ENCODE measurements around the gene TUBB6. TPM values are rescaled to one million over a fixed set of nuclear protein-coding genes. Genes with fewer than 3 reads are reported as not detected.

TUBB6 gene
- total RNA-seq, 1 donor from 2014 or later = 35.6 TPM

DNA sequence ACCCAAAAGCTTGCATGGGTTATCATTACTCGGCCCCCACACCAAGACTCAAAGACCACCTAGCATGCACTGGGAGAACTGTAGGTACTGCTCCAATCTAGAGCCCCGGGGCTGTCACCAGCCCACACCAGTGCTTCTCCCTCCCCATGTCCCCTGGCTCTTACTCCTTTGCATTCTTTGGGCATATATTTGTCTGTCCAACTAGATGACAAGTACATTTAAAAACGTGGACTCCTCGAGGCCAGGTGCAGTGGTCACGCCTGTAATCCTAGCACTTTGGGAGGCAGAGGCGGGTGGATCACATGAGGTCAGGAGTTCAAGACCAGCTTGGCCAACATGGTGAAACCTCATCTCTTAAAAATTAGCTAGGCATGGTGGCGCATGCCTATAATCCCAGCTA is 61.2 kb downstream of the TUBB6 start:
- H3K4me1 Mint-ChIP-seq (ENCODE audit: low read depth, unreplicated experiment) = peaks cover 17% of the 10 kb centered on the region

DNA sequence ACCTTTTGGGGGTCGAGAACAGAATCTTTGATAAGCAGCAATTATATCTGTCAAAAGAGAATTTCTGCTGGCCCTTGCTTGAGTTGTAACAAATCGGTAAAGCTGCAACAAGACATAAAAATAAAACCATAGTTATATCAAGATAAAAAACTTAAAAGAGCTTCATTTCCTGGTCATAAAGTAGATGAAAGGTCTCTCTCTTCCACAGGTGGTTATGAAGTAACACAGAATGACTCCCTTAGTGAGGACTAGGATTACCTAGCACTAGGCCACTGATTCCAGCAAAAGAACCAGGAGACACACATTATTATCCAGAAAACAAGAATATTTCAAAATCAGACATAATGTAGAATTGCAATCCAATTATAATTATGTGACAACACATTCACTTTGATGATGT is 63.5 kb downstream of the TUBB6 start:
- Mint-ChIP-seq H3K27me3 (ENCODE audit: unreplicated experiment) (peaks cover 4% of the 10 kb centered on the region), H3K27ac (ENCODE audit: unreplicated experiment) (no peak overlapping the region), H3K9me3 (ENCODE audit: unreplicated experiment) (peaks cover 9% of the 10 kb centered on the region), H3K4me1 (ENCODE audit: low read depth, unreplicated experiment) (peaks cover 21% of the 10 kb centered on the region), H3K4me3 (ENCODE audit: unreplicated experiment) (no peak overlapping the region), H3K36me3 (ENCODE audit: unreplicated experiment) (no peaks in the 10 kb centered on the region)
- no peak for DNase-seq
- no peak for TF ChIP-seq CTCF (IDR thresholded peaks at IDR 0.05; ENCODE audit: partially characterized antibody, unreplicated experiment)

More for the DNA sequence above, 61.2 kb downstream of the TUBB6 start:
- no peak for TF ChIP-seq CTCF (IDR thresholded peaks at IDR 0.05; ENCODE audit: partially characterized antibody, unreplicated experiment)
- no peak overlapping the region for H3K27ac Mint-ChIP-seq (ENCODE audit: unreplicated experiment)
- DNase-seq = no peak
- no peak overlapping the region for H3K4me3 Mint-ChIP-seq (ENCODE audit: unreplicated experiment)
- peaks cover 1% of the 10 kb centered on the region for H3K27me3 Mint-ChIP-seq (ENCODE audit: unreplicated experiment)
- H3K9me3 Mint-ChIP-seq (ENCODE audit: unreplicated experiment) = peaks cover 3% of the 10 kb centered on the region
- H3K36me3 Mint-ChIP-seq (ENCODE audit: unreplicated experiment) = no peaks in the 10 kb centered on the region

GRCh38 chr18:12372406-12372805 is 64.4 kb downstream of the TUBB6 start:
- Mint-ChIP-seq H3K4me1 (ENCODE audit: low read depth, unreplicated experiment) (peaks cover 15% of the 10 kb centered on the region), H3K27me3 (ENCODE audit: unreplicated experiment) (peaks cover 4% of the 10 kb centered on the region), H3K9me3 (ENCODE audit: unreplicated experiment) (peaks cover 6% of the 10 kb centered on the region), H3K4me3 (ENCODE audit: unreplicated experiment) (no peak overlapping the region), H3K36me3 (ENCODE audit: unreplicated experiment) (no peaks in the 10 kb centered on the region), H3K27ac (ENCODE audit: unreplicated experiment) (no peak overlapping the region)
- no peak for TF ChIP-seq CTCF (IDR thresholded peaks at IDR 0.05; ENCODE audit: partially characterized antibody, unreplicated experiment)
- DNase-seq = no peak

DNA sequence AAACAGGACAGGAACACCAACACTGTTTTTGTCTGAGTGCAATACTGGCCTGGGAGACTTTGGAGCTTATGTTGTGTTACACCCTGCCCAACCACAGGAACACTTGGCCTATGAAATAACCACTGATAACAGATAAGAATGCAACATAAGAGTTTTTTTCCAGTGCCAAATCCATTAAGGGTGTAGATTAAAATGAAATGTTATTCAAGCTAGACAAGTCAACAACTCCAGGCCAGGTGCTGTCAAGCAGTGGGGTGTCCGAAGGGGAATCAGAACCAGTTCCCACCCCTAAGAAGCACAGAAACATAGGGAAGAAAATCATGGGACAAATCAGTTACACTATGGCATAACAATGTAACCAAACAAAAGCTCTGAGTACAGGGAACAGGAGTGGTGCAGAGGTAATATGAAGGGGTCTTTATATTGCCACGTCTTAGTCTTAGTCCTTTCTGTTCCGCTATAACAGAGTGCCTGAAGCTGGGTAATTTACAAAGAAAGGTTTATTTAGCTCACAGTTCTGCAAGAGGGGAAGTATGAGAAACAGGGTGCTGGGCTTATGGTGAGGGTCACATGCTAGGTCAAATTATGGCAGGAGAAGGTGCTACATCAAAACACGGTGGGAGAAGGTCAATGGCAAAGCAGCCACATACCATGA is 65.2 kb downstream of the TUBB6 start:
- Mint-ChIP-seq H3K9me3 (ENCODE audit: unreplicated experiment) (peaks cover 12% of the 10 kb centered on the region), H3K27ac (ENCODE audit: unreplicated experiment) (no peak overlapping the region), H3K4me3 (ENCODE audit: unreplicated experiment) (no peak overlapping the region), H3K36me3 (ENCODE audit: unreplicated experiment) (no peaks in the 10 kb centered on the region), H3K4me1 (ENCODE audit: low read depth, unreplicated experiment) (peaks cover 15% of the 10 kb centered on the region), H3K27me3 (ENCODE audit: unreplicated experiment) (peaks cover 10% of the 10 kb centered on the region)
- DNase-seq = no peak
- no peak for TF ChIP-seq CTCF (IDR thresholded peaks at IDR 0.05; ENCODE audit: partially characterized antibody, unreplicated experiment)

GRCh38 chr18:12373771-12374116 is 65.7 kb downstream of the TUBB6 start:
- Mint-ChIP-seq H3K4me1 (ENCODE audit: low read depth, unreplicated experiment) (peaks cover 15% of the 10 kb centered on the region), H3K36me3 (ENCODE audit: unreplicated experiment) (no peaks in the 10 kb centered on the region), H3K27ac (ENCODE audit: unreplicated experiment) (no peak overlapping the region), H3K4me3 (ENCODE audit: unreplicated experiment) (no peak overlapping the region), H3K27me3 (ENCODE audit: unreplicated experiment) (peaks cover 10% of the 10 kb centered on the region), H3K9me3 (ENCODE audit: unreplicated experiment) (peaks cover 12% of the 10 kb centered on the region)
- DNase-seq = no peak
- no peak for TF ChIP-seq CTCF (IDR thresholded peaks at IDR 0.05; ENCODE audit: partially characterized antibody, unreplicated experiment)
